Hematopoietic multipotent progenitor cell (in vitro differentiated cells): ENCODE results near the gene UBE2N. TPM values are rescaled to one million over a fixed set of nuclear protein-coding genes. Genes with fewer than 3 reads are reported as not detected.

ENCODE experiments used
- DNase-seq, 3 donors: peaks; one replicate each; pipeline ENCODE4 v3.0.0-alpha.2; 2011 to 2015; ENCODE audit warnings: low read depth in 2 of 3, low spot score in 2 of 3
- total RNA-seq: library from RNA; depleted of rRNA; stranded (reverse); fragments of >200 nt; gene quantifications from one replicate; pipeline ENCODE4 v1.2.3, GENCODE V29; 2012

UBE2N gene
- total RNA-seq = 42.0 TPM

DNA sequence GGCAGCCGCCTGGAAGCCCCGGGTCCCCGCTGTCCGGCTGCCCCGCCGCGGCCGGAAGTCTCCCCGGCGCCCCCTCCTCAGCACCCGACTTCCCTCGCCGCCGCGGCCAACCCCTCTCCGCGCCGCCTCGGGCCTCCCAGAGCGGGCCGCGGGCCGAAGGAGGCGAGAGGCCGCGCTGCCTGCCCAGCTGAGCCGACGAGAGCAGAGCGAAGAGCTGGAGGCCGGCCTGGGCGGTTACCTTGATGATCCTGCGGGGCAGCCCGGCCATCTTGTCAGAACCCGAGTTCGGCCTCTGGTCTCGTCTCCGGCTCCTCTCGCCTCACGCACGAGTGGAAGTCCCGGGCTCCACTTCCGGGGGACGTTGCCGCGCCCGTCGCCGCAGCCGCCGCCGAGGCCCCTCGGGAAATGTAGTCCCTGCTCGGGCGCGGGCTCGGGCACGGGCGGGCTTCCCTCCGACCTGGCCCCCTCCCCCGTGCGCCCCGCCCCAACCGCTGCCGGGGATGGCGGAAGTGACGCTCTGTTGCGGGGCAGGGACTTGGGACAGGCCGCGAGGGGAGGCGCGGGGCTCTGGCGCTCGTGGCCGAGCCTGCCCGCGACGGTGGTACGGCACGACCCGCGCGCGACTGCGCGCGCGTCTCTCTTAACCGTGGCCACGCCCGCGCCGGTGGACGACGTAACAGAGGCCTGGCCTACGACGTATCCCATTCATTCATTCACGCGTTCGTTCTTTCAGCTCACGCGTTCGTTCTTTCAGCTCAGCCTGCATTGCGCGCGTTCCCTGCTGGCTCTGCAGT lies at the start of gene UBE2N:
UBE2N (minus strand) TSS at position 331 of the 794 bp plus-strand sequence; CDS start at position 268, 63 bp downstream.
- DNase-seq = peak; percentile 90 to 99 (median 97)

DNA sequence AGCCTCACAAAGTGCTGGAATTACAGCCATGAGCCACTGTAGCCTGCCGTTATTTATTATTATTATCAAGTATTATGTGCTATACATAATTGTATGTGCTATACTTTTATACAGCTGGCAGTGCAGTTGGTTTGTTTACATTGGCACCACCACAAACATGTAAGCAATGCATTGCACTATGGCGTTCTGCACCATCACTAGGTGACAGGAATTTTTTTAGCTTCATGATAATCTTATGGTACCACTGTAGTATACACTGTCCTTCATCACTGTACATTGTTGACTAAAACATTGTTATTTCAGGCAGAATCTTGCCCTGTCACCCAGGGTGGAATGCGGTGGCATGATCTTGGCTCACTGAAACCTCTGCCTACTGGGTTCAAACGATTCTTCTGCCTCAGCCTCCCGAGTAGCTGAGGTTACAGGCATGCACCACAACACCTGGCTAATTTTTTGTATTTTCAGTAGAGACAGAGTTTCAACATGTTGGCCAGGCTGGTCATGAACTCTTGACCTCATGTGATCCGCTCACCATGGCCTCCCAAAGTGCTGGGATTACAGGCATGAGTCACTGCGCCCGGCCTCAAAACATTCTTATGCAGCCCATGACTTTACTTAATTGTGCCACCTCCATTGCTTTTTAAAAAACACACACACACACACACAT lies 42.7 kb upstream of the UBE2N start:
- no peak for DNase-seq

DNA sequence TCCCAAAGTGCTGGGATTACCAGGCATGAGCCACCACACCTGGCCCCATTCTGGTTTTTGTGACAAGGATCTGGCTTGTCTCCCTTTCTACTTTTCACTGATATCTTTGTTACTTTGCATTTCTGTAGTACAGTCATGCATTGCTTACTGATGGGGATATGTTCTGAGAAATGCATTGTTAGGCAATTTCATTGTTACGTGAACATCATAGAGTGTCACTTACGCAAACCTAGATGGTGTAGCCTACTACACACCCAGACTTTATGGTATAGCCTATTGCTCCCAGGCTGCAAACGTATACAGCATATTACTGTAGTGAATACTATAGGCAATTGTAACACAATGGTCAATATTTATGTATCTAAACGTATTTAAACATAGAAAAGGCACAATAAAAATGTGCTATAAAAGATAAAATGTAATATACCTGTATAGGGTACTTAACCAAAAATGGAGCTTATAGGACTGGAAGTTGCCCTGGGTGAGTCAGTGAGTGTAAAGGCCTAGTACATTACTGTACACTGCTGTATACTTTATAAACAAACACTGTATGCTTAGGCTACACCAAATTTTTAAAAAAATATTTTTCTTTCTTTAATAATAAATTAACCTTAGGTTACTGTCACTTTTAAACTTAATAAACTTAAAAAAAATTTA lies 41.5 kb upstream of the UBE2N start:
- no peak for DNase-seq

DNA sequence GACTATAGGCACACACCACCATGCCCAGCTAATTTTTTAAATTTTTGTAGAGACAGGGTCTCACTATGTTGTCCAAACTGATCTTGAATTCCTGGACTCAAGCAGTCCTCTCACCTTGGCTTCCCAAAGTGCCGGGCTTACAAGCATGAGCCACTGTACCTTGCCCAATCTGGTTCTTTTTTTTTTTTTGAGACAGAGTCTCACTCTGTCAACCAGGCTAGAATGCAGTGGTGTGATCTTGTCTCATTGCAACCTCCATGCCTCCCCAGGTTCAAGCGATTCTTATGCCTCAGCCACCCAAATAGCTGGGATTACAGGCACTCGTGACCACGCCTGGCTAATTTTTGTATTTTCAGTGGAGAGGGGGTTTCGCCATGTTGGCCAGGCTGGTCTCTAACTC lies 41.0 kb upstream of the UBE2N start:
- DNase-seq = no peak

DNA sequence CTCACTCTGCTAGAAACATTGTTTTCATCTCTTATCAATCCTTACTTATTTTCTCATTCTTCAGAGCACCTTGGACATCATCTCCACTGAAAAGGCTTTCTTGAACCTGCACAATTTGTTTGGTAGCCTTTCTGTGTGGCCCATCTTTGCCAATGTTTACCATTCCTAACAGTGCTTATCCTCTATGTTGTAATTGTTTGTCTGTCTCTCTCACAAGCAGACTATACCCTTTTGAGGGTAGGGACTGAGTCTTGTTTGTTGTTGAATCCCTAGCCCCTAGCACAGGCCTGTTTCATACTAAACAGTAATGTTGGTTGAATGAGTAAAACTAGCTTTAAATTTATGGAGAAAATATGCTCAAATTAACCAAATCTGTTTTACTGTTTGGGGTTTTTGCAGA lies 34.8 kb upstream of the UBE2N start:
- DNase-seq = no peak

DNA sequence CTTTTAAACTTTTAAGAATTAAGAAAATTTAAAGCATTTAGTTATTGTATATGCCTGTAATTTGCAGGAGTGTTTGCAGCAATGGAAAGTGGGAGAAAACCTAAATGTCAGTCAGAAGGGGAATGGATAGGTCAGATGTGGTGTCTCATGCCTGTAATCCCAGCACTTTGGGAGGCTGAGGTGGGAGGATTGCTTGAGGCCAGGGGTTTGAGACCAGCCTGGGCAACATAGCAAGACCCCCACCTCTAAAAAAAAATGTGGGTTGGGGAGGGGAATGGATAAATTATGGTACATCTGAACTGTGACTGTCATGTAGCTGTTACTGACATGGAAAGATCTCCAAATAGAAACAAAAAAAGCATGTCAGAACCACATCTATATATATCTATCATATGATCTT lies 27.6 kb upstream of the UBE2N start:
- no peak for DNase-seq

DNA sequence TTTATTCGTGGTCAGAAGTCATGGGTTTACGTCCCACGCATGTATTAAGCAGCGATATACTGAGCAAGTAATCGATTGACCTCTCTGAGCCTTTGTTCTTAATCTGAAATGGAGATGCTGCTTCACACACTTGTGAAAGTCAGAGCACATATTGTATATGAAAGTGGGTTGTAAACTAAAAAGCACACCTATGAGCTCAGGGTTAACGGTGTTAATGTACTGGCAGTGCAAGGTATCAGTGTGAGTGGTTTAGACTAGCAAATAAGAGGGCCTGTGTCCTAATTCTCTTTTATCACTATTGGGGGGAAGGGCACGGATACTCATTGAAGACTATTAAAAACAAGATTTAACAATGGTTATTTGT lies 26.2 kb upstream of the UBE2N start:
- no peak for DNase-seq

- DNase-seq = peak; percentile 86 to 94 (median 91)
Observed at GRCh38 chr12:93467351-93468007, 25.7 kb upstream of the UBE2N start, which contains the start of gene MRPL42. TSS of gene MRPL42 (plus strand) at chr12:93467514. CDS start at chr12:93469286, 1,772 bp downstream.

GRCh38 chr12:93466625-93467350 lies 25.0 kb upstream of the UBE2N start:
- DNase-seq = no peak

DNA sequence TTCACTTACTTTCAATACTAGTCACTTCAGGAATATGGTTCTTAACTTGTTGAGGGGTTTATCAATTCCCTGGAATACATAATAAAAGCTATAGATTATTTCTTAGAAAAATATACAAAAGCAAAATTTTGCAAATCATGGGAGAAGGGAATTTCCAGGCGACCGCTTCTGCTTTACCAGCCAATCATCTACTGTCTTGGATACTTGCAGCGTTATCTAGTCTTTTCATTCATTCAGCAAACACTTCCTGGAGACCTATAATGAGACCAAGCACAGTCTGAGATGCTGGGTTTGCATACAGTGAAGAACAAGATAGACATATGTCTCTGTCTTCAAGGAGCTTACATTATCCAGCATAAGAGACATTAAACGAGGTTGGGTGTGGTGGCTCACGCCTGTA lies 24.1 kb upstream of the UBE2N start:
- no peak for DNase-seq

- no peak for DNase-seq
Observed at GRCh38 chr12:93461503-93461902, 19.8 kb upstream of the UBE2N start.

- DNase-seq = no peak
Observed at GRCh38 chr12:93460902-93461301, 19.2 kb upstream of the UBE2N start.

DNA sequence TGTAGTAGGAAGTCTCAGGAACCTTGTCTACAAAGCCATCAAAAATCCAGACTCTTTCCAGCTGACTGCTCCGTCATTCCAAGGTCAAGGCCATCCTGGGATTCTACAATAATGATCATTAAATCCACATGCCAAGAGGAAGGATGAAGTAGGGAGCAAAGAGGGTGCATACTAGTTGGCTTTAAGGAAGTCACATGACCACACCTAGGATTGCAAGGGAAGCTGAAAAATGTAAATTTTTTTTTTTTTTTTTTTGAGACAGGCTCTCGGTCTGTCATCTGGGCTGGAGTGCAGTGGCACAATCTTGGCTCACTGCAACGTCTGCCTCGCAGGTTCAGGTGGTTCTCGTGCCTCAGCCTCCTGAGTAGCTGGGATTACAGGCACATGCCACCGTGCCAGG lies 18.3 kb upstream of the UBE2N start:
- DNase-seq = no peak

GRCh38 chr12:93459097-93459496 lies 17.4 kb upstream of the UBE2N start:
- DNase-seq = no peak

DNA sequence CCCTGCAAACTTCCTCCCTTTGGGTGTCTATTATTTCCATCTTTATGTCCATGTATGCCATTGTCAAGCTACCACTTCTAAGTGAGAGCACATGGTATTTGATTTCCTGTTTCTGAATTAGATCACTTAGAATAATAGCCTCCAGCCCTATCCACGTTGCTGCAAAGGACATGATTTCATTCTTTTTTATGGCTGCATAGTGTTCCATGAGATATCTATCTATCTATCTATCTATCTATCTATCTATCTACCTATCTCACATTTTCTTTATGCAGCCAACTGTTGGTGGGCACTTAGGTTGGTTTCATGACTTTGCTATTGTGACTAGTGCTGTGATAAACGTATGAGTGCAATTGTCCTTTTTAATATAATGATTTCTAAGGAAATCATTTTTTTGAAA lies 14.3 kb upstream of the UBE2N start:
- no peak for DNase-seq

- DNase-seq = no peak
Observed at GRCh38 chr12:93453633-93454032, 11.9 kb upstream of the UBE2N start.

GRCh38 chr12:93451423-93452158 lies 9.8 kb upstream of the UBE2N start:
- no peak for DNase-seq

DNA sequence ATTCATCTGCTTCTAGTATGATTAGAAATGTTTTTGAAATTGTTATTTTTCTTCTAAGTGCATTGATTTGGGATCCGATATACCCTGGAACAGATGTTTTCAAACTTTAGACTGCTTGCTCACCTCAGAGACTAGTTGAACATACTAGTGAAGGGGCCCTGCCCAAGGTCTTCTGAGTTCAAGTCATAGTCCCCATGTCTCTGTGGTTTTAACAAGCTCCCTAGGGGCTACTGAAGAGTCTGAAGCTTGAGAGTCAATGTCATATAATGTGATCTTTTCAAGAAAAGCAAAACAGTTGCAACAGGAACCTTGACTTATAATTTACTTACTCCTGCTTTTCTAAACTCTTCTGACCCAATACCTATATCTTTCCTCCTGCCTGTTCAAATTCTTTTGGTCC lies 7.5 kb upstream of the UBE2N start:
- no peak for DNase-seq

GRCh38 chr12:93448796-93449195 lies 7.0 kb upstream of the UBE2N start:
- DNase-seq = no peak
